ENCODE data around the gene IL17F. TPM values are rescaled to one million over a fixed set of nuclear protein-coding genes. Genes with fewer than 3 reads are reported as not detected.

Gene IL17F
- polyA plus RNA-seq, 1 donor from 2014 or later: not detected

- H3K36me3 ChIP-seq (ENCODE audit: insufficient read depth, low read length): no peaks in the 10 kb centered on the region
- H4K20me1 ChIP-seq (ENCODE audit: insufficient read depth): no peaks in the 10 kb centered on the region
- TF ChIP-seq POLR2AphosphoS5 (IDR thresholded peaks at IDR 0.05) (no peak), SMC3 (conservative IDR thresholded peaks at IDR 0.05; ENCODE audit: poor library complexity) (no peak), MXI1 (conservative IDR thresholded peaks at IDR 0.05; ENCODE audit: poor library complexity, severe bottlenecking) (no peak), EZH2 (IDR thresholded peaks at IDR 0.05; ENCODE audit: borderline replicate concordance, insufficient read depth, low read length, poor library complexity, severe bottlenecking) (no peak), REST (IDR thresholded peaks at IDR 0.05; ENCODE audit: borderline replicate concordance) (no peak), RAD21 (conservative IDR thresholded peaks at IDR 0.05) (no peak), TAF1 (IDR thresholded peaks at IDR 0.05; ENCODE audit: low read depth) (no peak), CTCF (IDR thresholded peaks at IDR 0.05; ENCODE audit: poor library complexity, severe bottlenecking) (no peak)
- H3K79me2 ChIP-seq (replicated peaks; ENCODE audit: insufficient read depth, low read length): no peaks in the 10 kb centered on the region
- no peaks in the 10 kb centered on the region for H3K9me3 ChIP-seq (ENCODE audit: low read length)
- no peak overlapping the region for H3K9ac ChIP-seq (ENCODE audit: low read length)
- H3K4me3 ChIP-seq (ENCODE audit: low read length): no peak overlapping the region
- H3F3A ChIP-seq (ENCODE audit: insufficient read depth, low read length, poor library complexity, severe bottlenecking): no peaks in the 10 kb centered on the region
- H3K27me3 ChIP-seq (ENCODE audit: insufficient read depth, low read depth, low read length): no peaks in the 10 kb centered on the region
- no peaks in the 10 kb centered on the region for H3K9me2 ChIP-seq (ENCODE audit: insufficient read depth, low read length)
- no peak overlapping the region for H2AFZ ChIP-seq (ENCODE audit: low read depth, low read length)
- no peak overlapping the region for H3K27ac ChIP-seq (ENCODE audit: low read length)
- H3K4me2 ChIP-seq (ENCODE audit: low read length): no peak overlapping the region
Observed at GRCh38 chr6:52241819-52242218, 2.5 kb downstream of the IL17F start.

- no peaks in the 10 kb centered on the region for H4K20me1 ChIP-seq (ENCODE audit: insufficient read depth)
- H3K36me3 ChIP-seq (ENCODE audit: insufficient read depth, low read length): no peaks in the 10 kb centered on the region
- H3K4me2 ChIP-seq (ENCODE audit: low read length): no peak overlapping the region
- no peaks in the 10 kb centered on the region for H3K9me2 ChIP-seq (ENCODE audit: insufficient read depth, low read length)
- H3K9me3 ChIP-seq (ENCODE audit: low read length): no peaks in the 10 kb centered on the region
- H3K27me3 ChIP-seq (ENCODE audit: insufficient read depth, low read depth, low read length): no peaks in the 10 kb centered on the region
- no peak overlapping the region for H3K27ac ChIP-seq (ENCODE audit: low read length)
- TF ChIP-seq RAD21 (conservative IDR thresholded peaks at IDR 0.05) (peak; percentile 44), SMC3 (conservative IDR thresholded peaks at IDR 0.05; ENCODE audit: poor library complexity) (peak; percentile 30), CTCF (IDR thresholded peaks at IDR 0.05; ENCODE audit: poor library complexity, severe bottlenecking) (peak; percentile 44), POLR2AphosphoS5 (IDR thresholded peaks at IDR 0.05) (no peak), TAF1 (IDR thresholded peaks at IDR 0.05; ENCODE audit: low read depth) (no peak)
- H2AFZ ChIP-seq (ENCODE audit: low read depth, low read length): no peak overlapping the region
- H3F3A ChIP-seq (ENCODE audit: insufficient read depth, low read length, poor library complexity, severe bottlenecking): no peaks in the 10 kb centered on the region
- H3K4me3 ChIP-seq (ENCODE audit: low read length): no peak overlapping the region
- H3K79me2 ChIP-seq (replicated peaks; ENCODE audit: insufficient read depth, low read length): no peaks in the 10 kb centered on the region
- no peak overlapping the region for H3K9ac ChIP-seq (ENCODE audit: low read length)
Observed at GRCh38 chr6:52233975-52234823, 10.1 kb downstream of the IL17F start.

Data from neural cell (in vitro differentiated cells).